ENCODE data around the gene RPH3AL.

The RPH3AL gene

GRCh38 chr17:250487-251300 lies 101.9 kb downstream of the RPH3AL start:
- Histone ChIP-seq H3K36me3 (peaks cover 7% of the 10 kb centered on the region), H3K27ac (no peak overlapping the region), H3K27me3 (ENCODE audit: insufficient read depth, low read depth, severe bottlenecking) (no peaks in the 10 kb centered on the region), H3K4me3 (ENCODE audit: low read depth, low read length) (no peak overlapping the region), H3K9me3 (ENCODE audit: severe bottlenecking) (no peaks in the 10 kb centered on the region)
- TF ChIP-seq, protein P1, sequence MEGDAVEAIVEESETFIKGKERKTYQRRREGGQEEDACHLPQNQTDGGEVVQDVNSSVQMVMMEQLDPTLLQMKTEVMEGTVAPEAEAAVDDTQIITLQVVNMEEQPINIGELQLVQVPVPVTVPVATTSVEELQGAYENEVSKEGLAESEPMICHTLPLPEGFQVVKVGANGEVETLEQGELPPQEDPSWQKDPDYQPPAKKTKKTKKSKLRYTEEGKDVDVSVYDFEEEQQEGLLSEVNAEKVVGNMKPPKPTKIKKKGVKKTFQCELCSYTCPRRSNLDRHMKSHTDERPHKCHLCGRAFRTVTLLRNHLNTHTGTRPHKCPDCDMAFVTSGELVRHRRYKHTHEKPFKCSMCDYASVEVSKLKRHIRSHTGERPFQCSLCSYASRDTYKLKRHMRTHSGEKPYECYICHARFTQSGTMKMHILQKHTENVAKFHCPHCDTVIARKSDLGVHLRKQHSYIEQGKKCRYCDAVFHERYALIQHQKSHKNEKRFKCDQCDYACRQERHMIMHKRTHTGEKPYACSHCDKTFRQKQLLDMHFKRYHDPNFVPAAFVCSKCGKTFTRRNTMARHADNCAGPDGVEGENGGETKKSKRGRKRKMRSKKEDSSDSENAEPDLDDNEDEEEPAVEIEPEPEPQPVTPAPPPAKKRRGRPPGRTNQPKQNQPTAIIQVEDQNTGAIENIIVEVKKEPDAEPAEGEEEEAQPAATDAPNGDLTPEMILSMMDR (IDR thresholded peaks at IDR 0.05; ENCODE audit: low read depth, low read length), result no peak
- DNase-seq, result no peak

DNA sequence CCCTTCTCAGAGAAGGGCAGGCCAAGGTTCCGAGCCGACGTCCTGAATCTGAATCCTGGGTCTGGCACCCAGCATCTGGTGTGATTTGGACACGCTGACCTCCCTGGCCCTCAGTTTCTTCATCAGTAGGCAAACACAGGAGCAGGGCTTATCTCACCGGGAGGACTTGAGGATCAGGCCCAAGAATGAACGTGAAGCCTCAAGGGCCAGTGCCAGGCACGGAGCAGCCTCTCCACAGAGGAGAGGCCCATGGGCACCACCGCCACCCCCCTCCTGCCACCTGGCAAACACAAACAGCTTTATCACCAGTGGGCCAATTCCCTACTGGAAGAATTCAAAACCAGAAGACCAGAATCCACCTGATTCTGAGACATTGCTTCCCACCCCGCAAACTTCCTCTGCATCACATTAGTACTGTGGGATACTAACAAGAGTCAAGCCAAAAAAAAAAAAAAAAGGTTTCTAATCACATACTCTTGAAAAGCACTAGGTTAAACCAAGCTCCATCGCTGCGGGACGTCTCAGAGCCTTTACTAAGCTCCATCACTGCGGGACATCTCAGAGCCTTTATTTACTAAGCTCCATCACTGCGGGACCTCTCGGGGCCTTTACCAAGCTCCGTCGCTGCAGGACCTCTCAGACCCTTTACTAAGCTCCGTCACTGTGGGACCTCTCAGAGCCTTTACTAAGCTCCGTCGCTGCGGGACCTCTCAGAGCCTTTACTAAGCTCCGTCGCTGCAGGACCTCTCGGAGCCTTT lies 103.2 kb downstream of the RPH3AL start:
- H3K27ac ChIP-seq, result no peak overlapping the region
- H3K36me3 ChIP-seq, result peaks cover 13% of the 10 kb centered on the region
- TF ChIP-seq, protein P1 (IDR thresholded peaks at IDR 0.05; ENCODE audit: low read depth, low read length), result no peak
- H3K9me3 ChIP-seq (ENCODE audit: severe bottlenecking), result no peaks in the 10 kb centered on the region
- no peak for DNase-seq
- H3K27me3 ChIP-seq (ENCODE audit: insufficient read depth, low read depth, severe bottlenecking), result no peaks in the 10 kb centered on the region
- no peak overlapping the region for H3K4me3 ChIP-seq (ENCODE audit: low read depth, low read length)

GRCh38 chr17:248337-249235 lies 104.0 kb downstream of the RPH3AL start:
- H3K27ac ChIP-seq, result no peak overlapping the region
- H3K9me3 ChIP-seq (ENCODE audit: severe bottlenecking), result no peaks in the 10 kb centered on the region
- no peaks in the 10 kb centered on the region for H3K27me3 ChIP-seq (ENCODE audit: insufficient read depth, low read depth, severe bottlenecking)
- H3K4me3 ChIP-seq (ENCODE audit: low read depth, low read length), result no peak overlapping the region
- DNase-seq, result no peak
- TF ChIP-seq, protein P1 (IDR thresholded peaks at IDR 0.05; ENCODE audit: low read depth, low read length), result no peak
- H3K36me3 ChIP-seq, result peaks cover 13% of the 10 kb centered on the region

DNA sequence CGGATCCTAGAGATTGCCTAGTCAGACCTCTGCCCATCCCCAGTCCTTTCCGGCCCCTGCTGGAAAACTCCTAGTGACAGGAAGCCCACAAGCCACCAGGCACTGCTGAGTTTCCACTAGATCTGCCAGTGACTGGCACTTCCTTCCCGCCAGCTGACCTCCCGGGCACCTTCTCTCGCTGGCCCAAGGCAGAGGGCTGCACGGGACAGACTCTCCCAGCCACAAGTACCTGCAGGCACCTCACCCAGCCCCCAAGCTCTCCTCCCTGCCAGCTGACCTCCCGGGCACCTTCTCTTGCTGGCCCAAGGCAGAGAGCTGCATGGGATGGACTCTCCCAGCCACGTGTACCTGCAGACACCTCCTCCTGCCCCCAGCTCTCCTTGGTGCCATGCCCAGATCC lies 104.8 kb downstream of the RPH3AL start:
- TF ChIP-seq, protein P1 (IDR thresholded peaks at IDR 0.05; ENCODE audit: low read depth, low read length), result no peak
- no peaks in the 10 kb centered on the region for H3K27me3 ChIP-seq (ENCODE audit: insufficient read depth, low read depth, severe bottlenecking)
- no peak overlapping the region for H3K4me3 ChIP-seq (ENCODE audit: low read depth, low read length)
- peaks cover 13% of the 10 kb centered on the region for H3K36me3 ChIP-seq
- no peak overlapping the region for H3K27ac ChIP-seq
- peak; percentile 0 for DNase-seq
- H3K9me3 ChIP-seq (ENCODE audit: severe bottlenecking), result no peaks in the 10 kb centered on the region

- Histone ChIP-seq H3K4me3 (ENCODE audit: low read depth, low read length) (no peak overlapping the region), H3K27me3 (ENCODE audit: insufficient read depth, low read depth, severe bottlenecking) (no peaks in the 10 kb centered on the region), H3K27ac (no peak overlapping the region), H3K36me3 (peaks cover 13% of the 10 kb centered on the region), H3K9me3 (ENCODE audit: severe bottlenecking) (no peaks in the 10 kb centered on the region)
- peak; percentile 1 for DNase-seq
- TF ChIP-seq, protein P1 (IDR thresholded peaks at IDR 0.05; ENCODE audit: low read depth, low read length), result no peak
Observed at GRCh38 chr17:246851-247421, 105.7 kb downstream of the RPH3AL start.
